ENCODE data around the gene ANTXRL.

DNA sequence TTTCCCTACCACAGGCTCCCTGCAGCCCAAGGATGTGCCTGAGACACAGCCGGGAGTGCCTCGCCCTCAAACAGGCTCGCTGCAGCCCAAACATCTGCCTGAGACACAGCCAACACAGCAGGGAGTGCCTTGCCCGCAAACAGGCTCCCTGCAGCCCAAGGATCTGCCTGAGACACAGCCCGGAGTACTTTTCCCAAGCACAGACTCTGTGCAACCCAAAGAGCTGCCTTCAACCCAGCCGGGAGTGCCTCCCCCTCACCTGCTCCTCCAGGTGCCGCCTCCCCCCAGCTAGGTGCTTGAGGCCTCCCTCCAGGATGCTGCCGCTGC lies 42.9 kb downstream of the ANTXRL start:
- TF ChIP-seq POLR2AphosphoS5 (IDR thresholded peaks at IDR 0.05; ENCODE audit: low read depth, low read length), result no peak
- no peak for TF ChIP-seq CTCF (IDR thresholded peaks at IDR 0.05)
- TF ChIP-seq REST (IDR thresholded peaks at IDR 0.05; ENCODE audit: insufficient read depth in 1 of 2, low read depth in 2 of 2, low read length in 1 of 2), result no peak
- TF ChIP-seq TCF7L2 (IDR thresholded peaks at IDR 0.05; ENCODE audit: low read depth, low read length), result no peak
- TF ChIP-seq SIN3A (IDR thresholded peaks at IDR 0.05; ENCODE audit: borderline replicate concordance, insufficient read depth, low read depth, low read length), result no peak
